Fibroblast of villous mesenchyme (primary cell): ENCODE measurements around the gene NOL4L. TPM values are rescaled to one million over a fixed set of nuclear protein-coding genes. Genes with fewer than 3 reads are reported as not detected.
A peak's percentile ranks its signal among the peaks of the same experiment; 100 is the strongest.

Experiments used
- DNase-seq: peaks from one replicate; pipeline ENCODE4 v3.0.0-alpha.2; 2010; ENCODE audit warnings: low read depth
- H3K4me3 ChIP-seq: 2 replicates; pipeline ENCODE4 v1.5.1; 2011; ENCODE audit warnings: low read depth, mild to moderate bottlenecking, low read length
- CTCF ChIP-seq: IDR thresholded peaks from 2 replicates; pipeline ENCODE4 v1.5.1; 2012; ENCODE audit warnings: low read depth, mild to moderate bottlenecking, low read length; ENCODE audit not compliant: insufficient read depth
- total RNA-seq: library from RNA; depleted of rRNA; stranded (reverse); fragments of >200 nt; gene quantifications from 2 replicates; pipeline ENCODE4 v1.2.3, GENCODE V29; 2012

NOL4L gene
- total RNA-seq, 1 donor: 9.9 TPM

GRCh38 chr20:32484225-32484957, 100.7 kb downstream of the NOL4L start:
- TF ChIP-seq CTCF: no peak
- no peak for DNase-seq
- peak overlapping the region; percentile 79 for H3K4me3 ChIP-seq

GRCh38 chr20:32483351-32484224, 101.5 kb downstream of the NOL4L start:
- peak overlapping the region; percentile 79 for H3K4me3 ChIP-seq
- TF ChIP-seq CTCF: peak; percentile 1
- DNase-seq: peak; percentile 77

GRCh38 chr20:32482442-32483261, 102.5 kb downstream of the NOL4L start:
- peak overlapping the region; percentile 79 for H3K4me3 ChIP-seq
- TF ChIP-seq CTCF: no peak
- DNase-seq: peak; percentile 42

- H3K4me3 ChIP-seq: peak overlapping the region; percentile 79
- no peak for TF ChIP-seq CTCF
- no peak for DNase-seq
Measured at GRCh38 chr20:32482143-32482441, 103.0 kb downstream of the NOL4L start.

GRCh38 chr20:32481311-32482142, 103.6 kb downstream of the NOL4L start:
- peak overlapping the region; percentile 79 for H3K4me3 ChIP-seq

More at GRCh38 chr20:32481311-32482142, 103.6 kb downstream of the NOL4L start:
- peak; percentile 60 for DNase-seq
- TF ChIP-seq CTCF: no peak
